Mucosa of rectum (tissue), 2 donors: ENCODE results near the gene NFXL1.

ENCODE experiments used
- H3K27ac ChIP-seq, 2 donors: one replicate each; pipeline ENCODE4 v1.7.0; 2013; ENCODE audit warnings: inconsistent platforms in 2 of 2, low read depth in 2 of 2, low read length in 2 of 2
- H3K27me3 ChIP-seq, 2 donors: one replicate each; pipeline ENCODE4 v1.7.0; 2013; ENCODE audit warnings: low read length in 2 of 2; ENCODE audit not compliant: control insufficient read depth in 2 of 2, insufficient read depth in 2 of 2
- H3K36me3 ChIP-seq, 2 donors: one replicate each; pipeline ENCODE4 v1.7.0; 2013; ENCODE audit warnings: low read length in 2 of 2; ENCODE audit not compliant: control insufficient read depth in 2 of 2, insufficient read depth in 2 of 2
- H3K4me1 ChIP-seq, 2 donors: one replicate each; pipeline ENCODE4 v1.7.0; 2013; ENCODE audit warnings: low read length in 2 of 2, mild to moderate bottlenecking in 1 of 2; ENCODE audit not compliant: control insufficient read depth in 2 of 2, insufficient read depth in 2 of 2
- H3K4me3 ChIP-seq, 2 donors: one replicate each; pipeline ENCODE4 v1.7.0; 2013; ENCODE audit warnings: low read length in 2 of 2
- H3K9ac ChIP-seq, 2 donors: one replicate each; pipeline ENCODE4 v1.7.0; 2013; ENCODE audit warnings: low read length in 2 of 2, low read depth in 1 of 2, mild to moderate bottlenecking in 1 of 2
- H3K9me3 ChIP-seq, 2 donors: one replicate each; pipeline ENCODE4 v1.7.0; 2013; ENCODE audit warnings: low read length in 2 of 2; ENCODE audit not compliant: control insufficient read depth in 2 of 2
- donor health status: healthy.
- donor health status: Normal muscosa, but diverticular disease.

NFXL1 gene

DNA sequence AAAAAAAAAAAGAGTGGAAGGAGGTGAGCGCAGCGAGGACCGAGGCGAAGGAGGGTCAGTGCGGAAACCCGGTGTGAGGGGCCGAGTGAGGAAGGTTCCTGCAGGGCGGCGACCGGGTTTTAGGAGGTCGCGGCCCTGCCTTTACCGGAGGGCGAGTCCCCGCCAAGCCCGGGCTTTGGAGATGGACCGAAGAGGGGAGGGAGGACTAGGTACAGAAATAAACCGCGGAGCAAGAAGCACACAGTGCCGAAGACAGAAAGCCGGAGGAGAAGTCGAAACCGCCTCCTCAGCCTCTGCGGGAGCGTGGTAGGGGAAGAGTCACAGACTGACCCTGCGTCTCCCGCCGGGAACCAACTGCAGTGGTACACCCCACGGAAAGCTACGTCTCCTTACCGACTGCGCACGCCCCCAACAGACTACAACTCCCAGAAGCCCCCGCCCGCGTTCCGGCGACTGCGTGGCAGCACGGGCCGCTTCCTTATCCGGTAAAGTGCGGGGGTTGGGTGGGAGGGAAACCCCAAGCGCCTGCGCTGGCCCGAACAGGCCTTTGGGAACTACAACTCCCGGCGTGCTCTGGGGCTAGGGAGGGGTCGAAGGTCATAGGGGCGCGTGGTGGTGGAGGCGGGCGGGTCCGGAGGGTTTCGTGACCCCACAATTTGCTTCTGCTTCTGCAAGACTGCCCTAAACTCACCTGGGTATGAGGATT is at the start of gene NFXL1:
Gene NFXL1, minus strand, starts transcription at position 364 of the 706 bp plus-strand sequence. CDS start 380 bp downstream, outside the sequence.
- H3K27ac ChIP-seq = peak within 1 kb of the TSS; percentile 69 to 85
- no peaks in the 10 kb centered on the region for H3K27me3 ChIP-seq
- peak within 1 kb of the TSS; percentile 75 to 99 for H3K4me3 ChIP-seq
- H3K36me3 ChIP-seq = peaks cover 0 to 3% of the 10 kb centered on the region in 2 donors
- peak within 1 kb of the TSS; percentile 87 to 92 for H3K9ac ChIP-seq
- no peaks in the 10 kb centered on the region for H3K9me3 ChIP-seq
- H3K4me1 ChIP-seq = peaks cover 8% of the 10 kb centered on the region in 2 donors

DNA sequence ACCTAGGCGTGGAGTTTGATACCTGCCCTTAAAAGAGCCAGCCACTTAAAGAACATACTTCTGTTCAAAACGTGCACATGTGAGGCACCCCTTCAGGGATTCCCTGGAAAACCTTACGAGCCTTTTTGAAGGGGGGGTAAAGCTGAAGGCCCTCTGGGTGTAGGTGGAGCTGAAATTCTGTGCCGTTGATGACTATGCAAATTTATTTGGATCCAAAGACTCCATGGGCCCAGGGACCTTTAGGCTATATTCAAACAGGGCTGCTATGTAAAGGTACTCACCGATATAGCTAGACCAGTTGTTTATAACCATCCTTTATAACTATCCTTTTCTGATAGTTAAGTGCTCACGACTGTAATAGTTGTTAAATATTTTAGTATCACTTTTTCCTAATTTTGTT is 40.3 kb upstream of the NFXL1 start:
- no peak overlapping the region for H3K27ac ChIP-seq
- H3K9me3 ChIP-seq = no peaks in the 10 kb centered on the region
- no peaks in the 10 kb centered on the region for H3K36me3 ChIP-seq

DNA sequence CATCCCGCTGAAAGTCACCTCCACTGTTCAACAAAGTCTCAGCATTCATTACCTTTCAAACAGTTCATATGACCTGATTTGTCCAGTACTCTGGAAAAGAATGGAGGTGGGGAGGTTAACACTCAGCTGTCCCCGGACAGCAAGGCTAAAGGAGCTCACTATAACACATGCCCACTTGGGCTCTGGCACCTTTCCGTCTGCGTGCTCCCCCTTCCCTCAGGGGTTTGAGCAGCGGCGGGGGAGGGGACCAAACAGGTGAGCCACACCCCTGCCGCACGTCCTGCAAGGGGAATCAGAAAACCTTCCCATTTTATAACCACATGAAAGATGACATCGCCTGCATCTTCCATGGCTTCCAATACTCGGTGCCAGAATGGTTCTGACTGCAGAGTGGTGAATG is 39.9 kb upstream of the NFXL1 start:
- H3K4me3 ChIP-seq = no peak overlapping the region
- no peaks in the 10 kb centered on the region for H3K36me3 ChIP-seq
- H3K4me1 ChIP-seq = no peaks in the 10 kb centered on the region
- H3K27me3 ChIP-seq = no peaks in the 10 kb centered on the region
- H3K9ac ChIP-seq = no peak overlapping the region
- H3K9me3 ChIP-seq = no peaks in the 10 kb centered on the region
- no peak overlapping the region for H3K27ac ChIP-seq

More for the DNA sequence above, 40.3 kb upstream of the NFXL1 start:
- Histone ChIP-seq H3K27me3 (no peaks in the 10 kb centered on the region), H3K4me1 (no peaks in the 10 kb centered on the region), H3K9ac (no peak overlapping the region), H3K4me3 (no peak overlapping the region)

DNA sequence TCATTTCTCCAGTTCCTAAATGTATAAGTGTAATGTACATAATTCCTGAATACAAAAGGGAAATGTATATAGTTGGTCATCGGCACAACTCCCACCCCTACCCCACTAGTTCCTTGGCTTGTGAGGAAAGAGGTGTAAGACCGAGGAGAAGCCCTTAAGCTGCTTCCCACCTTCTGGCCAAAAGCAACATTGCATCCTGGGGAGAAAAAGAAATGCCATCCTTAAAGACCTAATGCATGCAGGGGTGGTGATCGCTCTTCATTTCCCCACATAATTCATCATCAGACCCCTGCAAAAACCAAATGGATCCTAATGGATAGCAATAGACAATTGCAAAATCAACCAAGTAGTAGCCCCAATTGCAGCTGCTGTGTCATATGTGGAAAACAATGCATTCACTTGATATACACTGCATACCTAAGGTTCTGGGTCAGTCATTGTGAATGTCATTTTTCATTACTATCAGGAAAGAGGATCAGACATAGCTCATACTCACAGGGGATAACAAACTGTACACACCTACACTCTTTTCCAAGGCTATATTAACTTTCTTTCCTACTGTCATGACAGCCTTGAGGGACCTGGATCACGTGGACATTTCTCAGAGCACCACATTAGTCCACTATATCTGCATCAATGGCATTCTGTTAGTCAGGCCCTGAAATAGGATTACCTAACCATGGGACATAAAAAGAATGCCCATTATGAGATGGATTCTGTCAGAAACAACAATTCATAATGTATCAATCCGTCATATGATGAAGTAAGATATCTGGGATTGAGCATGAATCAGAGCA is 31.7 kb upstream of the NFXL1 start:
- no peaks in the 10 kb centered on the region for H3K27me3 ChIP-seq
- H3K27ac ChIP-seq = no peak overlapping the region
- H3K9ac ChIP-seq = no peak overlapping the region
- H3K36me3 ChIP-seq = no peaks in the 10 kb centered on the region
- no peaks in the 10 kb centered on the region for H3K4me1 ChIP-seq
- H3K9me3 ChIP-seq = no peaks in the 10 kb centered on the region
- no peak overlapping the region for H3K4me3 ChIP-seq

DNA sequence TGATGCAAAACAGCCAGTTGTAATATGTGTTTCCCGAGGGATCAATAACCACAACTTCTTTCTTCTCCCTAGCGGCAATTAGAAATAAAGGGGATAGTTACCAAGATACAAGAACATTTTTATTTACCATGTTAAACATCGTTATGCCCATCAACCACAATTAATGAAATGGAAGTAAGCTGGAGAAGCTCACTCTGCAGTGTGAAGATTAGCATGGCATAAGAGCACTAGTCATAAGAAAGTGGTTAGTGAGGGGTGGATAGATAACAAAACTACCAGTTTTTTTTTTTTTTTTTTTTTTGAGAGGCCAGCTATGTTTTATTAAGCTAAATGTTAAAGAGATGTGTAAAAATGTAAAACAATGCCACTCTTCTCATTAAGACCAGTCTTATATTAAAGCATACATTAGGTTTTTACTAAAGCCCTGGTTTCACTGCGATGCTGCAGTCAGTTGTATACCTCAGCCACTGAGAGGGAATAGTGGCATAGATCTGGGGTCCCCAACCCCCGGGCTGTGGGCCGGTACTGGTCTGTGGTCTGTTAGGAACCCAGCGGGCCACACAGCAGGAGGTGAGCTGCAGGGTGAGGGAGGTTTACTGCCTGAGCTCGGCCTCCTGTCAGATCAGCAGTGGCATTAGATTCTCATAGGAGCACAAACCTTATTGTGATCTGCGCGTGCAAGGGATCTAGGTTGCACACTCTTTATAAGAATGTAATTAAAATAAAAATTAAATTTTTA is 27.9 kb upstream of the NFXL1 start:
- no peak overlapping the region for H3K27ac ChIP-seq
- no peak overlapping the region for H3K4me3 ChIP-seq
- H3K27me3 ChIP-seq = no peaks in the 10 kb centered on the region
- no peaks in the 10 kb centered on the region for H3K9me3 ChIP-seq
- H3K36me3 ChIP-seq = no peaks in the 10 kb centered on the region
- no peak overlapping the region for H3K9ac ChIP-seq
- H3K4me1 ChIP-seq = no peaks in the 10 kb centered on the region

DNA sequence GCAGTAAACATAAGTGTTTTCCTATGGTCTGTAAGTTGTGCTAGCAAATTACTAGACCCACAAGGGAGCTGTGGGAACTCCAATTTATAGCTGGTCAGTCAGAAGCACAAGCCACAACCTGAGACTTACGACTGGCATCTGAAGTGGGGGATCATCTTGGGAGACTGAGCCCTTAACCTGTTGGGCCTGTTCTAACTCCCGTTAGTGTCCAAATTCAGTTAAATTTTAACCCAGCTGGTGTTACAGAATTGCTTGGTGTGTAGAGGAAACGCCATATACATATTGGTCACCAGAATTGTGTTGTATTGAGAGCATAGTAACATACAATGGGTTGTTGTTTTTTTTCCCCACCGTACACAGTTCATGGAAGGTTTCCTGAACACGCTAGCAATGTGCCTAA is 25.1 kb upstream of the NFXL1 start:
- H3K4me1 ChIP-seq = no peaks in the 10 kb centered on the region
- H3K4me3 ChIP-seq = no peak overlapping the region
- no peaks in the 10 kb centered on the region for H3K36me3 ChIP-seq
- no peaks in the 10 kb centered on the region for H3K27me3 ChIP-seq
- H3K9ac ChIP-seq = no peak overlapping the region
- H3K9me3 ChIP-seq = no peaks in the 10 kb centered on the region
- H3K27ac ChIP-seq = no peak overlapping the region

DNA sequence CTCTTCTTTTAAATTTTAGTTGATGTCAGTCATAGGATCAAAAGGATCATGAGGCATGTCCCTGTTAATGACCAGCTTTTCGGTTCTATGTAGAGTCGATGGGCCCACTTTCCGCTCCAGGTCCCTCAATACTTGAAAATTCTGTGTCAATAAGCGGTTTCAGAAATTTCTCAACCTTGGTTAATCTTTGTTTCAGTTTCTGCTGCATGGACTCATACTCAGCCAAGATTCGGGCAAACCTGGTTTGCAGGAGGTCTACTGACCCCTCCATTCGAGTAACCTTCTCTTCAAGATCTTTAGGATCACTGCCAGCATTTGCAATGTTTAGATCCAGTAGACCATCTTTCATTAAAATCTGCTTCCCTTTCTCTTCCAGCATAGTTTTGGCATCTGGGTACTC is 22.0 kb upstream of the NFXL1 start:
- no peak overlapping the region for H3K27ac ChIP-seq
- H3K36me3 ChIP-seq = no peaks in the 10 kb centered on the region
- no peak overlapping the region for H3K4me3 ChIP-seq
- H3K4me1 ChIP-seq = no peaks in the 10 kb centered on the region
- no peaks in the 10 kb centered on the region for H3K9me3 ChIP-seq
- H3K27me3 ChIP-seq = no peaks in the 10 kb centered on the region
- H3K9ac ChIP-seq = no peak overlapping the region

DNA sequence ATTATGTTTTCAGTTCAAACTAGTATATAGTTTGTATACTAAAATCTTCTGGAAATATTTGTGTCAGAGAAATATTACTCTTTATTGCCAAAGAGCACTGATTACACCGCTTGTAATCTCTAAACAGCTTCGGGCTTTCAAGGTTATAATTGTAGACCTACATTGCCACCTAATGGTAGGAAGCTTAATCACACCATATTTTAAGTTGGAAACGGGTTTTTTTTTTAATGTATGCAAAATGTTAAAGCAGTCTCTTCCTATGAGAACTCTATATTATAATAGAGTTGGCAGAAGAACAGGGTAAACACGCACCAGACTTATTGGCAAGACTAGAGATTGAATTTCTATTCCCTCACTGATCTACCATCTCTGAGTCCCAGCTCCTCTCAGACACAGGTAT is 19.5 kb upstream of the NFXL1 start:
- H3K4me3 ChIP-seq = no peak overlapping the region
- H3K4me1 ChIP-seq = no peaks in the 10 kb centered on the region
- no peak overlapping the region for H3K27ac ChIP-seq
- H3K9ac ChIP-seq = no peak overlapping the region
- no peaks in the 10 kb centered on the region for H3K27me3 ChIP-seq
- no peaks in the 10 kb centered on the region for H3K9me3 ChIP-seq
- no peaks in the 10 kb centered on the region for H3K36me3 ChIP-seq

DNA sequence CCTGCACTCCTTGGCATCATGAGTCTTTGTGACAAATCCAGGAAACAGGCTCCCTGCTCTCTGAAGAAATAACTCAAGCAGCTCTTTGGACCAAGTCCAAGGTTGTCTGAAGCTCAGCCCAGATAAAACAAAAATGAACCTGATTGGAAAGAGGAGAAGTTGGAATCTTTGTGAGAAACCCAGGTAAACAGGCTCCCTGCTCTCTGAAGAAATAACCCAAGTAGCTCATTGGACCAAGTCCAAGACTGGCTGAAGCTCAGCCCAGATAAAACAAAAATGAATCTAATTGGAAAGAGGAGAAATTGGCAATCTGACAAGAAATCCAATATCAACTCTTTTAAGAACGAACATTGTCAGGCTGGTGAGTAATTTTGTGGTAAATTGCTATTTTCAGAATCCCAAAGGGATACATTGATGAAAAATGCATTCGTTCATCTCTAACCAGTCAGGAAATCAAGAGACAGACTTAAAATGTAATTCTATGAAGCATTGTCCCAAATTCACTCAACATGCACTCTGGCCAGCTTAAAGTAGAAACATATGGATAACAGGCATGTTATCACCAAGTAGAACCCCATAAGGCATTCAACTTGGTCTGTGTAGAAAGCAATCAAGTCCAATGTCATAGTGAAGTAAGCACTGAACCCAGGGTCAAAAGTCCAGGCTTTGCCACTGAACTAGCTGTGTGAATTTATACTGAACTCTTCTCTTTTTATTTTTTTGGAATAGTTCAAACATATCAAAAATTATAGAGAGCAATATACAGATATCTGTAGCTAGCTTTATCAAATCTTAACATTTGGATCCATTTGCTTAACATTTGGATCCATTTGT is 16.8 kb upstream of the NFXL1 start:
- Histone ChIP-seq H3K9me3 (no peaks in the 10 kb centered on the region), H3K4me1 (peaks cover 0 to 4% of the 10 kb centered on the region in 2 donors), H3K27me3 (no peaks in the 10 kb centered on the region), H3K4me3 (no peak overlapping the region), H3K9ac (no peak overlapping the region), H3K36me3 (no peaks in the 10 kb centered on the region), H3K27ac (no peak overlapping the region)
